ENCODE data around the gene AKIP1. TPM values are rescaled to one million over a fixed set of nuclear protein-coding genes. Genes with fewer than 3 reads are reported as not detected.
"Not testable (repeated sequence)": the region's sequence is repeated elsewhere in the genome, so short reads cannot be mapped to it uniquely, and the experiment has no call there.

AKIP1 gene
- total RNA-seq, 2 experiments from 2014 or later: 29.8 to 34.9 TPM

DNA sequence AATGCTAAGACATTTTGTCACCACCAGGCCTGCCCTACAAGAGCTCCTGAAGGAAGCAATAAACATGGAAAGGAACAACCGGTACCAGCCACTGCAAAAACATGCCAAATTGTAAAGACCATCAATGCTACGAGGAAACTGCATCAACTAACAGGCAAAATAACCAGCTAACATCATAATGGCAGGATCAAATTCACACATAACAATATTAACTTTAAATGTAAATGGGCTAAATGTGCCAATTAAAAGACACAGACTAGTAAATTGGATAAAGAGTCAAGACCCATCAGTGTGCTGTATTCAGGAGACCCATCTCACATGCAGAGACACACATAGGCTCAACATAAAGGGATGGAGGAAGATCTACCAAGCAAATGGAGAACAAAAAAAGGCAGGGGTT, 19.8 kb upstream of the AKIP1 start:
- CTCF ChIA-PET: not testable (repeated sequence)

DNA sequence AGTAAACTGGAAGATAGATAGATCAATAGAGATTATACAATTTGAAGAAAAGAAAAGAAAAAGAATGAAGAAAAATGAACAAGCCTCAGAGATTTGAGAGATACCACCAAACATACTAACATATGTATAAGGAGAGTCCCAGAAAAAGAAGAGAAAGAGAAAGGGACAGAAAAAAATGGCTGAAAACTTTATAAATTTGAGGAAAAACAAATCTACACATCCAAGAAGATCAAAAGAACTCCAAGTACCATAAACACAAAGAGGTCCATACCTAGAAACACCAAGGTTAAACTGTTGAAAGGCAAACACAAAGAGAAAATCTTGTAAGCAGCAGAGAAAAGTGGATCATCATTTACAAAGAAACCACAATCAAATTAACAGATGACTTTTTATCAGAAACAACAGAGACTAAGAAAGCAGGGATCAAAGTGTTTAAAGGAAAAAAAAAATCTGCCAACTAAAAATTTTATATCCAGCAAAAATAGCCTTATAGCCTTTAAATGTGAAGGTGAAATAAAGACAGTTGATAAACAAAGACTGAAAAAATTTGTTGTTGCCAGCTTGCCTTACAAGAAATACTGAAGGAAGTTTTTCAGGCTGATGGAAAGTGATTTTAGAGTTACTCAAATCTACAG, 11.8 kb upstream of the AKIP1 start:
- ATAC-seq: no peak
- DNase-seq: no peak
- CTCF ChIA-PET: no interaction called here
- no peak overlapping the region for H3K27ac Mint-ChIP-seq
- no peak overlapping the region for H3K4me3 Mint-ChIP-seq
- H3K4me1 Mint-ChIP-seq: no peaks in the 10 kb centered on the region
- peaks cover 10% of the 10 kb centered on the region for H3K36me3 Mint-ChIP-seq
- peaks cover 10% of the 10 kb centered on the region for H3K27me3 Mint-ChIP-seq
- peaks cover 13% of the 10 kb centered on the region for H3K9me3 Mint-ChIP-seq (ENCODE audit: low read depth)

More for the DNA sequence above, 19.8 kb upstream of the AKIP1 start:
- not testable (repeated sequence) for H3K36me3 Mint-ChIP-seq; H3K4me3 Mint-ChIP-seq; H3K9me3 Mint-ChIP-seq (ENCODE audit: low read depth); ATAC-seq; DNase-seq; H3K27ac Mint-ChIP-seq; H3K4me1 Mint-ChIP-seq
- H3K27me3 Mint-ChIP-seq: peaks cover 33% of the 10 kb centered on the region

DNA sequence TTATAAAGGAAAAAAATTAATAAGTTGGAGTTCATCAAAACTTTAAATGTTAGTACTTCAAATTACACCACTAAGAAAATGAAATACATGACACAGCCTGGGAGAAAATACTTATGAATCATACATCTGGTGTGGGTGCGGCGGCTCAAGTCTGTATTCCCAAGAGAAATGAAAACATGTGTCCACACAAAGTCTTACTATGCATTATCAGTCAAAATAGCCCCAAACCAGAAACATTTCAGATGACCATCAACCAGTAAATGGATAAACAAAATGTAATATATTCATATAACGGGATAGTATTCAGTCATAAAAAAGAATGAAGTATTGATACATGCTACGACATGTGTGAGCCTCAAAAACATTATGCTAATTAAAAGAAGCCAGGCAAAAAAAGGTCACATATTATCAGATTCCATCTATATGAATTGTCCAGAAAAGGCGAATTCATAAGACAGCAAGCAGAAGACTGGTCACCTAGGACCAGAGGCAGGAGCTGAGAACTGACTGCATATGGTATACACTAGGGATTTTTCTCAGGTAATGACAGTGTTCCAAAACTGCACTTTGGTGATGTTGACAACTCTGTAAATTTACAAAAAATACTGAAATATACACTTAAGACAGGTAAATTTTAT, 5.3 kb upstream of the AKIP1 start:
- Mint-ChIP-seq H3K27me3 (peaks cover 17% of the 10 kb centered on the region), H3K27ac (no peak overlapping the region), H3K4me3 (no peak overlapping the region), H3K36me3 (peaks cover 5% of the 10 kb centered on the region), H3K9me3 (ENCODE audit: low read depth) (peaks cover 4% of the 10 kb centered on the region), H3K4me1 (peaks cover 24% of the 10 kb centered on the region)
- DNase-seq: no peak
- CTCF ChIA-PET: no interaction called here
- no peak for ATAC-seq

DNA sequence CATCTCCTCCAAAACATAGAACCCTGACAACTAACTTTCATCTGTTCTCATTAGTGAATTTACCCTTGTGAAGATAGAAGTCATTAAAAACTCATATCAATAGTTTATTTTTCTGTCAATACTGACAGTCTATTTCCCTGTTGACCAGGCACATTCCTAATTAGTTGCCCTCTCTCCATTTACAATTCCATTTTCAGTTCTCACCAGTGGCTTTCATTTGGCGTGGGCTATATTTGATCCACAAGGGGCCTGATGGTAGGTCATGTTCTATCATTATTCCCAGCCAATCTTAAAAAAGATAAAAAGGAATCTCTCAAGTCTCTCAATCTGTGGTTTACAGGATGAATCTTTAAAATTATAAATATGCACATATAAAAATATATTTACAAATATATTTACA, 3.9 kb upstream of the AKIP1 start:
- Mint-ChIP-seq H3K4me3 (no peak overlapping the region), H3K9me3 (ENCODE audit: low read depth) (peaks cover 2% of the 10 kb centered on the region), H3K27ac (no peak overlapping the region), H3K36me3 (peaks cover 5% of the 10 kb centered on the region), H3K27me3 (peaks cover 13% of the 10 kb centered on the region), H3K4me1 (peaks cover 26% of the 10 kb centered on the region)
- DNase-seq: no peak
- CTCF ChIA-PET: no interaction called here
- ATAC-seq: no peak

DNA sequence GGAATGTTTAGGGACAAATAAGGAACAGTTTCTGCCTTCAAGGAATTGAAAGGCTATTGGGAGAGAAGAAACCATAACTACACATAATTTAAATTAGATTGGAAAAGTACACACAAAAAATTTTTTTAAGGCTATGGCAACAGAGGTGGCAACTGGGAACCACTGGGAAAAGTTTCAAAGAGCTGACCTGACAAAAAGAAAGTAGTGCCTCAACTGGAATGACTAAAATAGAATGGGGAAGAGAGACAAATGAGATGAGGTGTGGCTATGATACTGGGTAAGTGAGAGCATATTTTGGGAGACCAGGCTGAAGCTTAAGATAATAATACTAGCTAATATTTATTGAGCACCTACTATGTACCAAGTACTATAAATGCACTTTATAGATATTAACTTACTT, 2.9 kb upstream of the AKIP1 start:
- peaks cover 4% of the 10 kb centered on the region for H3K36me3 Mint-ChIP-seq
- peaks cover 31% of the 10 kb centered on the region for H3K4me1 Mint-ChIP-seq
- no peak for DNase-seq
- no peaks in the 10 kb centered on the region for H3K9me3 Mint-ChIP-seq (ENCODE audit: low read depth)
- H3K4me3 Mint-ChIP-seq: no peak overlapping the region
- H3K27me3 Mint-ChIP-seq: peaks cover 10% of the 10 kb centered on the region
- no peak overlapping the region for H3K27ac Mint-ChIP-seq
- CTCF ChIA-PET: interaction anchor here (0.6 to 1.7 kb wide), 3 partner anchors 51 to 322 kb away, joined by 3 to 6 read pairs (median 3); no protein-coding TSS in a partner anchor
- ATAC-seq: no peak

DNA sequence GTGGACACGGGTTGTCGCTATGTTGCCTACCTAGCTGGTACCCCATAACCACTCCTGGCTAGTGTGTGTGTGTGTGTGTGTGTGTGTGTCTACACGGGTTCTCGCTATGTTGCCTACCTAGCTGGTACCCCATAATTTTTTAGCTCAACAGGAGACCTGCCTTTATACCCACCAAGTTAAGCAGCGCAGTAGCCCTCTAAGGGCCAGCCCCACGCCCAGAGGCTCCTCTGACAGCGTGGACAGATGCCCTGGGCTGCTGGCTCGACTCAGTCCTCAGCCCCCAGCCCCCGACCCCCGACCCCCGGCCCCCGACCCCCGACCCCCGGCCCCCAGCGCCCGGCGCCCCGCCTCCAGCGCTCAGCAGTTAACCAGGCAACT, 351 bp upstream of the AKIP1 start:
- CTCF ChIA-PET: interaction anchor here (1.3 to 7.9 kb wide), 2 partner anchors 48 to 53 kb away, joined by 8 to 107 read pairs; partner anchors contain the start of gene TMEM9B
- peak overlapping the region; percentile 86 for H3K4me3 Mint-ChIP-seq
- H3K9me3 Mint-ChIP-seq (ENCODE audit: low read depth): no peaks in the 10 kb centered on the region
- H3K27ac Mint-ChIP-seq: peak overlapping the region; percentile 19
- no peak for DNase-seq
- H3K36me3 Mint-ChIP-seq: peaks cover 7% of the 10 kb centered on the region
- H3K27me3 Mint-ChIP-seq: peaks cover 4% of the 10 kb centered on the region
- peaks cover 51% of the 10 kb centered on the region for H3K4me1 Mint-ChIP-seq
- ATAC-seq: peak; percentile 24

DNA sequence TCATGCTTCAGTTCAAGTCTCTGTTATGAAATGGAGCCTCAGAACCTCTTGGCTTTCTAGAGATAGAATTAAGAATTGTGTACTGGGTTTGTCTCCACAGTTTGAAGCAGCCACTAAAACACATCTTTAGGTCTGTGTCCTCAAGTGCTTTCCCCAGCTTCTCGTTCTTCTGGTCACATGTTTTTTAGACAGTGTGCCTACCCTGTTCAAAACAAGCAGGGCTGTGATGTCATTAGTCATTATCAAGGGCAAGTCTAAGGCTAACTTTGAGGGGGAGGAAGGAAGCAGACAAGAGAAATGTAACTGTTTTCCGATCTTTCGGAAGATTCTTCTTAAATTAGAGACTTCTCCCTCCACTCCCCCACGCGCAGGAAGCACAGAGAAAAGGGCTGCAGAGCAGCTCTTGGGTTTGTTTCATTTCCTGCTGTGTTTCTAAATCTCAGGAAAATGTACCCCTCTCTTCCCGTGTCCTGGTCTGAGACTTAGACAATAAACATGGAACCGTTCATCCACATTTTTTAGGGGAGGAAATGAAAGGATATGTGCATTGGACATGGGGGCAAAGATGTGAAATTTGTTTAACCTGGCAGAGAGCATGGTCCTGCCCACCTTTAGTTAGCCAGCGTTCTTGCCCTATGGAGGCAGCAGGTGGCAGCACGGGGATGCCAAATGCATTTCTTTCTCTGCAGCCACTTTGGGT, 3.1 kb downstream of the AKIP1 start:
- Mint-ChIP-seq H3K4me3 (peak overlapping the region; percentile 60), H3K4me1 (peaks cover 46% of the 10 kb centered on the region), H3K36me3 (peaks cover 7% of the 10 kb centered on the region), H3K27me3 (peaks cover under 1% of the 10 kb centered on the region), H3K27ac (peak overlapping the region; percentile 80), H3K9me3 (ENCODE audit: low read depth) (no peaks in the 10 kb centered on the region)
- ATAC-seq: peak; percentile 34
- CTCF ChIA-PET: interaction anchor here (0.6 to 7.9 kb wide), 12 partner anchors 12 to 224 kb away, joined by 3 to 107 read pairs (median 3); partner anchors contain the start of gene TMEM9B
- peak; percentile 72 for DNase-seq

DNA sequence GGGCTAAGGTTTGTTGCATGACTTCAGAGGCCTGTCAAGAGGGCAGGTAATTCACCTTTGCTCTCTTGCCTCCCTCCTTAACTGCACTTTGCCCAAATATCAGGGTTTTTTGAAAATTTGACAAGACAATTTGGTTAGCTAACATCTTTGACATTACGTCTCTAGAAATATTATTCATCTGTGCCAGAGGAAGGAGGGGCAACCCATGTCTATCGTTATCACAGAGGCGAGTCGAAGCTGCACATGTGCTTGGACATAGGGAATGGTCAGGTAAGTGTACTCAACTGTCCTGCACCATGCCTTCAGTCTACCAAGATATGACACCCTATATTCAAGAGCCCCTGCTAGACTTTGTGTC, 3.7 kb downstream of the AKIP1 start:
- CTCF ChIA-PET: interaction anchor here (0.6 to 7.9 kb wide), 15 partner anchors 13 to 380 kb away, joined by 3 to 107 read pairs (median 4); partner anchors contain the start of genes C11orf16 and TMEM9B
- peak overlapping the region; percentile 80 for H3K27ac Mint-ChIP-seq
- peak overlapping the region; percentile 60 for H3K4me3 Mint-ChIP-seq
- H3K27me3 Mint-ChIP-seq: no peaks in the 10 kb centered on the region
- no peak for ATAC-seq
- peaks cover 43% of the 10 kb centered on the region for H3K4me1 Mint-ChIP-seq
- DNase-seq: no peak
- peaks cover 7% of the 10 kb centered on the region for H3K36me3 Mint-ChIP-seq
- no peaks in the 10 kb centered on the region for H3K9me3 Mint-ChIP-seq (ENCODE audit: low read depth)

DNA sequence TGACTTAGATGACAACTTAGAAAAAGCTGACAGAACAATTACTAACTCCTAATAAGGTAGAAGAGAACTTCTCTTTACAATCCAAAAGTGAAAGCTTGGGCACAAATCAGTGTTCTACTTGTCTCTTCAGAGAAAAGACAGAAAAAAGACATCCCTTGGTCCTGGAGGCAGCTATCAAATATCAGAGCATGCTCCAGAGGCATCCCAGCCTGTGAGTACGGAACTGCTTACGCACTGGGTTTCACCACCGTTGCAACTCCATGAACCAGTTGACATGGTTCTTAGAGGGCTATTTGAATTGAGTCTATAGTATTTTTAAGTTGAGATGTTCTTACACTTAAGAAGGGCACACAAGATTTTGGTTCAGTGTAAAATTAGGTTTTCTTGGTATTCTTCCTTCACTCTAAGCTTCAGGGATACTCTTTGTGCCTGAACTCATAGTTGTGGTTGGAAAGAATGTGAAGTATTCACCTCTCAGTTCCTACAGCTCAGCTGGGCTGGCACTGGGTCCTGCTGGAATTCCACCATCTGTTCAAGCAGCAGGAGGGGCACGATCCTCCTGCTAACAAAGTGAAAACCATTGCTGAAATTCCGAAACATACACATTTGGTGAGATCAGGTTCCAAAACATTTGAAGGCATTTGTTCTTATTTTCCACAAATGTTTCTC, 6.3 kb downstream of the AKIP1 start:
- Mint-ChIP-seq H3K9me3 (ENCODE audit: low read depth) (no peaks in the 10 kb centered on the region), H3K4me1 (peaks cover 32% of the 10 kb centered on the region), H3K36me3 (peaks cover 9% of the 10 kb centered on the region), H3K27ac (no peak overlapping the region), H3K4me3 (no peak overlapping the region), H3K27me3 (no peaks in the 10 kb centered on the region)
- DNase-seq (no peak), ATAC-seq (no peak)
- CTCF ChIA-PET: interaction anchor here (0.6 to 7.9 kb wide), 3 partner anchors 41 to 221 kb away, joined by 3 to 107 read pairs (median 3); partner anchors contain the start of gene TMEM9B

DNA sequence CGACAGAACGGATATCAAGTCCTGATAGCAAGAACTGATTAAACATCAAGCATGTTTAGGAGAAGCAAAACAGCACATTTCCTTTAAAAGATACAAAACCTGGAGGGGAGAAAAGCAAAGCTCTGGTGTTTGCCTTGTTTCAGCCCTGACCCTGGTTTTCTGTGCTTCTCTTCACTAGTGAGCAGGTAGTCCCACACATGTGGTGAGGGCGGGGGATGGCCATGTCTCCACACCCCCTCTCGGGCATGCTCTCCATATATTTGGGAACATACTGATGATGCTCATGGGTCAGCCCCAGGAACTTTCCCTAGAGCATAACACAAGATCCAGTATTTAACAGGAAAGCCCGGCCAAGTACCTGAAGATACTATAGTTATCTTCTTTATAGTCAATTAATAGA, 11.7 kb downstream of the AKIP1 start:
- ATAC-seq: no peak
- H3K36me3 Mint-ChIP-seq: peaks cover 2% of the 10 kb centered on the region
- DNase-seq: no peak
- H3K9me3 Mint-ChIP-seq (ENCODE audit: low read depth): no peaks in the 10 kb centered on the region
- H3K27me3 Mint-ChIP-seq: no peaks in the 10 kb centered on the region
- no peak overlapping the region for H3K4me3 Mint-ChIP-seq
- no peaks in the 10 kb centered on the region for H3K4me1 Mint-ChIP-seq
- CTCF ChIA-PET: interaction anchor here (1.6 kb wide), 1 partner anchor 26 kb away, joined by 4 read pairs; no protein-coding TSS in a partner anchor
- H3K27ac Mint-ChIP-seq: no peak overlapping the region

DNA sequence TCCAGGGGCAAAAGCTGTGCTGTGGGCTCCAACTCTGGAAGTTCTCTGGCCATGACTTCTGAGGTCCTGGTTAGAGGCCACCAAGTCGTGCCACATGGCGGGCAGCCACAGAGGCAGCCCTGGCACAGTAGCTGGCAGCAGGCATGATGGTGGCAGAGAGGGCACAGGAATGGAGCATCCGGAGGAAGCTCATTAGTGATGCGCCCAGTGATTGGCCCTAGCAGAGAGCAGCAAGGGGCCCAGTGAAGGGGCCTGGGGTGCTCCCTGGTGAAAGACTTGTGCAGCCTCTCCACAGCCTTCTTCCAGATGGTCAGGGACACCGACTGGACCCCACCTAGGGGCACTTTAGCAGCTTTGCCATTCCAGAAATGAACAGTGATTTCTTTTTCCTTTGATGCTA, 14.7 kb downstream of the AKIP1 start:
- no peaks in the 10 kb centered on the region for H3K4me1 Mint-ChIP-seq
- H3K27me3 Mint-ChIP-seq: no peaks in the 10 kb centered on the region
- H3K4me3 Mint-ChIP-seq: no peak overlapping the region
- DNase-seq (no peak), ATAC-seq (no peak)
- no peaks in the 10 kb centered on the region for H3K9me3 Mint-ChIP-seq (ENCODE audit: low read depth)
- peaks cover 2% of the 10 kb centered on the region for H3K36me3 Mint-ChIP-seq
- no peak overlapping the region for H3K27ac Mint-ChIP-seq
- CTCF ChIA-PET: interaction anchor here (0.9 to 1.4 kb wide), 2 partner anchors 20 to 34 kb away, joined by 3 to 5 read pairs; no protein-coding TSS in a partner anchor

DNA sequence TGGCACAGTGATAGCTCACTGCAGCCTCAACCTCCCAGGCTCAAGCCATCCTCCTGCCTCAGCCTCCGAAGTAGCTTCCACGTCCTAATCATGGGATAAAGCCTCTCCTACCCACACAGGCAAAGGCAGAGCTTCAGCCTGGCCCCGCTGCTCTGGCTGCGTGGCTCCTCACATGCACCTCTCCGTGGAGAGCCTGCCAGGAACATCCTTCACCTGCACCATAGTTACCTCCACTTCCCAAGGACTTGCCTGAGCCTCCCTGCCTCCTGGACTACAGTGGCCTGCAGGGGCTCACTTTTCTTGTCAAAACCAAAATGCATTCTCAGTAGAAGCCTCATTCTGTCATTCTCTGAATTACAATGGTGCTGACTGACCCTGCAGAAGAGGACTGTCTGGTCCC, 15.2 kb downstream of the AKIP1 start:
- Mint-ChIP-seq H3K27ac (no peak overlapping the region), H3K36me3 (peaks cover 2% of the 10 kb centered on the region), H3K4me3 (no peak overlapping the region), H3K9me3 (ENCODE audit: low read depth) (no peaks in the 10 kb centered on the region), H3K27me3 (no peaks in the 10 kb centered on the region), H3K4me1 (no peaks in the 10 kb centered on the region)
- CTCF ChIA-PET: interaction anchor here (0.9 to 1.4 kb wide), 2 partner anchors 20 to 33 kb away, joined by 3 to 5 read pairs; no protein-coding TSS in a partner anchor
- DNase-seq (no peak), ATAC-seq (no peak)

DNA sequence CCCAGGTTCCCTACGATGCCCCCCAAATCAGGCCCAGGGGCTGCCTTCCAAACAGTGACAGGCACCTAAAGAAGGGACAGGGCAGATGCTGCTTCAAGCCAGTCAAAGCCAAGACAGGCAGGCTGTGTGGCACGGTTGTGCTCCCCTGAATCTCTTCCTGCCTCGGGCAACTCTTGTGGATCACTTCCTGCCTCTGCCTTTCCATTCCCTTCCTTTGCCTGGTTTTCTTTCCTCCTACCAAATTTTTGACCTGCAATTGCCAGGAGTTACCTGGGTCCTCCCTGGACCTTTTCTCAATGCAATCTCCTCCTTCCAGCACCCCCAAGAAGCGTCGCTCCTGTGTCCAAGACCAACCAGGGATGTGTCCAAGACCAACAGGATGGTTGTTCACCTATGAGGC, 16.2 kb downstream of the AKIP1 start:
- H3K36me3 Mint-ChIP-seq: no peaks in the 10 kb centered on the region

More for the DNA sequence above, 16.2 kb downstream of the AKIP1 start:
- DNase-seq (no peak), ATAC-seq (no peak)
- H3K4me1 Mint-ChIP-seq: no peaks in the 10 kb centered on the region
- H3K27ac Mint-ChIP-seq: no peak overlapping the region
- no peaks in the 10 kb centered on the region for H3K27me3 Mint-ChIP-seq
- no peaks in the 10 kb centered on the region for H3K9me3 Mint-ChIP-seq (ENCODE audit: low read depth)
- H3K4me3 Mint-ChIP-seq: no peak overlapping the region
- CTCF ChIA-PET: interaction anchor here (1.0 kb wide), 1 partner anchor 13 kb away, joined by 3 read pairs; no protein-coding TSS in a partner anchor

Data from activated CD8-positive, alpha-beta memory T cell treated with anti-CD3 and anti-CD28 coated beads, Interleukin-2, amount 10 ng/mL, durations not matched to agents 7 days and 5 days (primary cell).